ENCODE data around the gene LDB2.

GRCh38 chr4:16588651-16589050 is 309.8 kb downstream of the LDB2 start:
- TF ChIP-seq CTCF (IDR thresholded peaks at IDR 0.05) = no peak
- no peak for TF ChIP-seq POLR2A (IDR thresholded peaks at IDR 0.05)
